ENCODE measurements around the gene MALRD1.

GRCh38 chr10:19058046-19058445, 9.4 kb downstream of the MALRD1 start:
- TF ChIP-seq CTCF (IDR thresholded peaks at IDR 0.05), result no peak
- no peak for TF ChIP-seq POLR2AphosphoS5 (IDR thresholded peaks at IDR 0.05)
- TF ChIP-seq EP300 (IDR thresholded peaks at IDR 0.05), result no peak
- TF ChIP-seq POLR2A (IDR thresholded peaks at IDR 0.05), result no peak

All from sigmoid colon (tissue), 4 donors.